Measurements from ENCODE around the gene FICD. TPM values are rescaled to one million over a fixed set of nuclear protein-coding genes. Genes with fewer than 3 reads are reported as not detected.
A peak's percentile ranks its signal among the peaks of the same experiment; 100 is the strongest.

The FICD gene
- total and polyA plus RNA-seq, 2 of the 13 experiments (the other 11 are each of a cell fraction or from before 2014, with no cell fraction given), result 0.99 to 3.0 TPM

GRCh38 chr12:108560752-108561719, 46.0 kb downstream of the FICD start, which contains the start of gene SART3 (continued):
- no peak for TF ChIP-seq NFYB (CRISPR knock-in tag; IDR thresholded peaks at IDR 0.05)
- no peak for TF ChIP-seq RNF219 (CRISPR knock-in tag; IDR thresholded peaks at IDR 0.05)
- no peak for TF ChIP-seq NFYC (CRISPR knock-in tag; IDR thresholded peaks at IDR 0.05)
- TF ChIP-seq ZNF883 (CRISPR knock-in tag; IDR thresholded peaks at IDR 0.05; ENCODE audit: not compliant biosample characterization), result no peak
- TF ChIP-seq GMEB1 (CRISPR knock-in tag; IDR thresholded peaks at IDR 0.05; ENCODE audit: borderline replicate concordance), result peak; percentile 64; the same call in 1 of the 2 replicates
- TF ChIP-seq ETV5 (CRISPR knock-in tag; IDR thresholded peaks at IDR 0.05; ENCODE audit: borderline replicate concordance), result peak; percentile 44
- TF ChIP-seq ZNF24 (IDR thresholded peaks at IDR 0.05), result peak; percentile 39; the same call in 1 of the 2 replicates
- TF ChIP-seq HIC2 (CRISPR knock-in tag; IDR thresholded peaks at IDR 0.05; ENCODE audit: low read depth), result no peak
- no peak for TF ChIP-seq ZBTB39 (CRISPR knock-in tag; IDR thresholded peaks at IDR 0.05)
- TF ChIP-seq NR3C1 (CRISPR knock-in tag; IDR thresholded peaks at IDR 0.05), result no peak
- TF ChIP-seq ZNF180 (CRISPR knock-in tag; IDR thresholded peaks at IDR 0.05; ENCODE audit: borderline replicate concordance, low read depth), result no peak
- no peak for TF ChIP-seq IRF2 (CRISPR knock-in tag; IDR thresholded peaks at IDR 0.05)
- no peak for TF ChIP-seq PATZ1 (CRISPR knock-in tag; IDR thresholded peaks at IDR 0.05)
- 0 out of 2 replicates have a peak, but pooled peaks have one; percentile 27 for TF ChIP-seq ZBTB34 (CRISPR knock-in tag; IDR thresholded peaks at IDR 0.05)
- no peak for TF ChIP-seq ZNF720 (CRISPR knock-in tag; IDR thresholded peaks at IDR 0.05)

Measured in HepG2 (cell line).